Mammary microvascular endothelial cell (primary cell): ENCODE measurements around the gene SNTN. TPM values are rescaled to one million over a fixed set of nuclear protein-coding genes. Genes with fewer than 3 reads are reported as not detected.

Experiments used
- total RNA-seq: library from RNA; depleted of rRNA; stranded (reverse); fragments of >200 nt; gene quantifications from 2 replicates; pipeline ENCODE4 v1.2.3, GENCODE V29; 2015

The SNTN gene
- not detected in 2 replicates for total RNA-seq

DNA sequence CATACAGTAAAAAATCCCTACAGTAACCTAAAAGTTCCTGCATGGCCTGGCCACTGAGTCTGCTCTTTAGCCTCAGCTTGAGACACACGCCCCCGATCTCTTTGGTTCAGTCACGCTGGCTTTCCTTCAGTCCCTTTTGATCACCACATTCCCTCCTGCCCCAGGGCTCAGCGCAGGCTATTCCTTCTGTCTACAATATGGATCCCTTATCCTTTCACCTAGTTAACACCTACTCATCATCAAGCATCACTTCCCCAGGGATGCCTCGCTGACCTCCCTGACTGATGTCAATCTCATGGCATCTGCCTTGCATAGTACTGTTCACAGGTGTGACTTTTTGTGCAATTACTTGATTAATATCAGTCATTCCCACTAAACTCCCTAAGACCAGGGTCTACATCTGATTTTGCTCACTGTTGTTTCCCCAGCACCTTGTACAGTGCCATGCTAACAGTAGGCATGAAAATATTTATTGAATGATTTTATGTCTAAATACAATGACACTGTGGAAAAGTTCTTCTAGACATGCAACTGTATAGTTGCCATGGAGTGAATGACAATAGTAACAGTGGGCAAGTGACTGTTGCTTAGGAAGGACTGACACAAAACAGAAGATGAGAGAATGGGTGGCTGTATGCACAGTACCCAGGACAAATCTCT is at the start of gene SNTN:
SNTN (plus strand) TSS at position 610 of the 660 bp plus-strand sequence; CDS start at position 623, 13 bp downstream.

Other genes starting within 250 kb of the SNTN start
- not detected in 2 replicates for gene C3orf49, start 166.6 kb downstream of the SNTN start, total RNA-seq
- 44.5 and 54.8 TPM in 2 replicates for gene THOC7, start 211.1 kb downstream of the SNTN start, total RNA-seq
- gene ATXN7, start 211.2 kb downstream of the SNTN start, total RNA-seq: 8.1 and 10.1 TPM in 2 replicates